Measurements from ENCODE around the gene THRA. TPM values are rescaled to one million over a fixed set of nuclear protein-coding genes. Genes with fewer than 3 reads are reported as not detected.

The THRA gene
- polyA plus RNA-seq, 1 donor (not counting 4 experiments of a cell fraction or from before 2014, with no cell fraction given), result 4.5 TPM

- dilution Hi-C loops (cut with MboI; ENCODE audit: extremely low pct_ligation_motif_present, low sequenced_read_pairs), result no loop called here
- no peak overlapping the region for H3K4me2 ChIP-seq (ENCODE audit: control insufficient read depth, extremely low read depth, insufficient read depth, low read depth, low read length)
- H3K4me3 ChIP-seq (ENCODE audit: control insufficient read depth in 2 of 3, extremely low read depth in 1 of 3, insufficient read depth in 2 of 3, low read depth in 1 of 3, low read length in 3 of 3), result no peak overlapping the region
- H3K36me3 ChIP-seq (ENCODE audit: control insufficient read depth in 2 of 2, extremely low read depth in 1 of 2, insufficient read depth in 2 of 2, low read length in 2 of 2), result peaks cover 17 to 29% of the 10 kb centered on the region in 2 experiments
- no peak overlapping the region for H3K27ac ChIP-seq (ENCODE audit: control insufficient read depth, insufficient read depth, low read length)
- H3K27me3 ChIP-seq (ENCODE audit: control insufficient read depth, extremely low read depth, insufficient read depth, low read length), result no peaks in the 10 kb centered on the region
- DNase-seq (ENCODE audit: low read depth, low spot score) (no peak), FAIRE-seq (no peak)
- H3K4me1 ChIP-seq (ENCODE audit: control insufficient read depth, extremely low read depth, insufficient read depth, low read length), result peaks cover 12% of the 10 kb centered on the region
- H3K9ac ChIP-seq (ENCODE audit: control insufficient read depth, extremely low read depth, insufficient read depth, low read length), result no peak overlapping the region
- H3K9me1 ChIP-seq (ENCODE audit: control insufficient read depth, extremely low read depth, insufficient read depth, low read length), result no peaks in the 10 kb centered on the region
- no peak for TF ChIP-seq CTCF (optimal IDR thresholded peaks at IDR 0.05 in 1 of 3, IDR thresholded peaks at IDR 0.05 in 1 of 3, conservative IDR thresholded peaks at IDR 0.05 in 1 of 3; ENCODE audit: extremely low read depth in 1 of 3, insufficient read depth in 2 of 3, low read length in 3 of 3)
- no peaks in the 10 kb centered on the region for H3K9me3 ChIP-seq (ENCODE audit: control insufficient read depth, low read depth, low read length)
- H2AFZ ChIP-seq (ENCODE audit: control insufficient read depth, low read length), result no peak overlapping the region
- no peaks in the 10 kb centered on the region for H4K20me1 ChIP-seq (ENCODE audit: control insufficient read depth, extremely low read depth, insufficient read depth, low read length)
- no peaks in the 10 kb centered on the region for H3K79me2 ChIP-seq (ENCODE audit: control insufficient read depth, insufficient read depth, low read length)
Observed at GRCh38 chr17:40090237-40091119, 27.7 kb downstream of the THRA start.

- no peak overlapping the region for H3K9ac ChIP-seq (ENCODE audit: control insufficient read depth, extremely low read depth, insufficient read depth, low read length)
- no peak for TF ChIP-seq EZH2 (IDR thresholded peaks at IDR 0.05; ENCODE audit: low read length)
- no peak for TF ChIP-seq CTCF (optimal IDR thresholded peaks at IDR 0.05 in 1 of 3, IDR thresholded peaks at IDR 0.05 in 1 of 3, conservative IDR thresholded peaks at IDR 0.05 in 1 of 3; ENCODE audit: extremely low read depth in 1 of 3, insufficient read depth in 2 of 3, low read length in 3 of 3)
Observed at GRCh38 chr17:40091691-40092397, 29.1 kb downstream of the THRA start.

More at GRCh38 chr17:40091691-40092397, 29.1 kb downstream of the THRA start:
- Histone ChIP-seq H3K4me2 (ENCODE audit: control insufficient read depth, extremely low read depth, insufficient read depth, low read depth, low read length) (no peak overlapping the region), H3K36me3 (ENCODE audit: control insufficient read depth in 2 of 2, extremely low read depth in 1 of 2, insufficient read depth in 2 of 2, low read length in 2 of 2) (peaks cover 25 to 41% of the 10 kb centered on the region in 2 experiments), H2AFZ (ENCODE audit: control insufficient read depth, low read length) (no peak overlapping the region), H4K20me1 (ENCODE audit: control insufficient read depth, extremely low read depth, insufficient read depth, low read length) (no peaks in the 10 kb centered on the region), H3K9me1 (ENCODE audit: control insufficient read depth, extremely low read depth, insufficient read depth, low read length) (no peaks in the 10 kb centered on the region), H3K79me2 (ENCODE audit: control insufficient read depth, insufficient read depth, low read length) (no peaks in the 10 kb centered on the region), H3K4me1 (ENCODE audit: control insufficient read depth, extremely low read depth, insufficient read depth, low read length) (peaks cover 14% of the 10 kb centered on the region), H3K27me3 (ENCODE audit: control insufficient read depth, extremely low read depth, insufficient read depth, low read length) (no peaks in the 10 kb centered on the region), H3K9me3 (ENCODE audit: control insufficient read depth, low read depth, low read length) (no peaks in the 10 kb centered on the region), H3K4me3 (ENCODE audit: control insufficient read depth in 2 of 3, extremely low read depth in 1 of 3, insufficient read depth in 2 of 3, low read depth in 1 of 3, low read length in 3 of 3) (no peak overlapping the region), H3K27ac (ENCODE audit: control insufficient read depth, insufficient read depth, low read length) (no peak overlapping the region)
- dilution Hi-C loops (cut with MboI; ENCODE audit: extremely low pct_ligation_motif_present, low sequenced_read_pairs), result no loop called here
- FAIRE-seq, result no peak
- DNase-seq (ENCODE audit: low read depth, low spot score), result no peak
